Dendritic cell treated with granulocyte-macrophage colony-stimulating factor and Interleukin-4, amounts not matched to agents 40 ng/mL and 50 ng/mL, for 4 days (primary cell): ENCODE data around the gene RARRES1.

ENCODE experiments used
- H3K27ac Mint-ChIP-seq: one replicate; pipeline ENCODE4 v1.8.0; 2022; ENCODE audit warnings: mild to moderate bottlenecking, mixed read lengths
- H3K27me3 Mint-ChIP-seq: one replicate; pipeline ENCODE4 v1.8.0; 2022; ENCODE audit warnings: mild to moderate bottlenecking, mixed read lengths
- H3K36me3 Mint-ChIP-seq: one replicate; pipeline ENCODE4 v1.8.0; 2022; ENCODE audit warnings: low read depth, mixed read lengths
- H3K4me1 Mint-ChIP-seq: one replicate; pipeline ENCODE4 v1.8.0; 2022; ENCODE audit warnings: low read depth, mixed read lengths
- H3K4me3 Mint-ChIP-seq: one replicate; pipeline ENCODE4 v1.8.0; 2022; ENCODE audit warnings: mild to moderate bottlenecking, moderate library complexity, mixed read lengths
- H3K9me3 Mint-ChIP-seq: one replicate; pipeline ENCODE4 v1.8.0; 2022; ENCODE audit warnings: mixed read lengths
- intact Hi-C: fragments of 100-400 bp; cut with micrococcal nuclease; formaldehyde crosslinking; loops from one replicate; pipeline ENCODE4 v1.15.0; 2022

The RARRES1 gene

DNA sequence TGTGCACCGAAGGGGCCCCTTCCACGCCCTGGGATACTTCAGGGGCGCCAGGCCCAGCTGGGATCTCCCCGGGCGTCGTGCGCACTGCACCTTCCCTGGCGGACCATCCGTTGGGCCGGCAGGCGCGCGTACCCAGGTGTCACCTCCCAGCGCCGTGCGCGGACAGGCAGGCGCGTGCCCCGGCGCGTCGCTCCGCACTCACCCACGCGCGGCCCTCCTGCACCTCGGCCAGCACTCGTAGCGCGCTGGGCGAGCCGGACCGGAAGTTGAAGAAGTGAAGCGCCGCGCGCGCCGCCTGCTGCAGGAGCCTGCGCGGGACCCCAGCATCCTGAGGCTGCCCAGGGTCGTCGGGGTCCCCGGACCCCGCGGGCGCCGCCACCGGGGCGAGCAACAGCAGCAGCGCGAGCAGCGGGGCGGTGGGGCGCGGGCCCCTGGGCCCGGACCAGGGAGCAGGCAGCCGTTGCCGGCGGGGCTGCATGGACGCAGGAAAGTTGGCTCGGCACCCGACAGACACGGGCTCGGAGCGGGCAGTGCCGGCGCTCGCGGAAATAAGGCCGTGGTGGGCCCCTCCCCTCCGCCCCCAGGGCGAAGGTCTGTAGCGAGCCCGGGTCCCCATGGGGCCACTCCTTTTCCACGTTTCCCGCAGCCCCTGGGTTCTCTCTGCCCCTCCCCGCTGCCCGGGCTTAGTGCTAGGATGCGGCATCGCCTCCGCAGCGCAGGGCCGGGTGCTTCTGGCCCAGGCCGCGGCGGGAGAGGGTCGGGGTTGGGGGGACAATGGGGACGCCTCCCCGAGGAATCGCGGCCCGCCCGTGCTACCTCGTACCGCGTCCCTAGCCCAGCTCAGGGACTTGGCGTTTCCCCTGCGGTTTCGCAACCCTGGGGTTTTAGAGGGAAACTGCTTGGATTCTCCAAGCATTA, at the start of gene RARRES1:
RARRES1 (minus strand) TSS at position 520 of the 918 bp plus-strand sequence; CDS start at position 478, 42 bp downstream.
- intact Hi-C loops: no loop called here
- Mint-ChIP-seq H3K27me3 (peaks cover 24% of the 10 kb centered on the region), H3K4me3 (peak within 1 kb of the TSS; percentile 74), H3K36me3 (no peaks in the 10 kb centered on the region), H3K4me1 (peaks cover 32% of the 10 kb centered on the region), H3K9me3 (peaks cover 8% of the 10 kb centered on the region), H3K27ac (peak within 1 kb of the TSS; percentile 66)

- H3K27ac Mint-ChIP-seq: no peak overlapping the region
- intact Hi-C loops: no loop called here
- H3K9me3 Mint-ChIP-seq: no peaks in the 10 kb centered on the region
- H3K36me3 Mint-ChIP-seq: no peaks in the 10 kb centered on the region
- H3K27me3 Mint-ChIP-seq: no peaks in the 10 kb centered on the region
- H3K4me1 Mint-ChIP-seq: peaks cover 9% of the 10 kb centered on the region
- no peak overlapping the region for H3K4me3 Mint-ChIP-seq
Observed at GRCh38 chr3:158781849-158782248, 49.6 kb upstream of the RARRES1 start.

GRCh38 chr3:158781191-158781590, 48.9 kb upstream of the RARRES1 start:
- Mint-ChIP-seq H3K4me1 (peaks cover 15% of the 10 kb centered on the region), H3K27ac (no peak overlapping the region), H3K9me3 (no peaks in the 10 kb centered on the region), H3K36me3 (no peaks in the 10 kb centered on the region), H3K27me3 (no peaks in the 10 kb centered on the region), H3K4me3 (no peak overlapping the region)
- intact Hi-C loops: no loop called here

GRCh38 chr3:158780766-158781165, 48.5 kb upstream of the RARRES1 start:
- Mint-ChIP-seq H3K4me3 (no peak overlapping the region), H3K9me3 (no peaks in the 10 kb centered on the region), H3K27ac (no peak overlapping the region), H3K4me1 (peaks cover 16% of the 10 kb centered on the region), H3K27me3 (no peaks in the 10 kb centered on the region), H3K36me3 (no peaks in the 10 kb centered on the region)
- intact Hi-C loops: no loop called here

- peaks cover 32% of the 10 kb centered on the region for H3K4me1 Mint-ChIP-seq
- H3K27me3 Mint-ChIP-seq: no peaks in the 10 kb centered on the region
- H3K36me3 Mint-ChIP-seq: no peaks in the 10 kb centered on the region
- no peak overlapping the region for H3K4me3 Mint-ChIP-seq
- H3K9me3 Mint-ChIP-seq: no peaks in the 10 kb centered on the region
- peak overlapping the region; percentile 80 for H3K27ac Mint-ChIP-seq
- intact Hi-C loops: no loop called here
Observed at GRCh38 chr3:158777161-158777873, 45.1 kb upstream of the RARRES1 start.

GRCh38 chr3:158776531-158776930, 44.3 kb upstream of the RARRES1 start:
- Mint-ChIP-seq H3K27me3 (no peaks in the 10 kb centered on the region), H3K36me3 (no peaks in the 10 kb centered on the region), H3K27ac (peak overlapping the region; percentile 73), H3K9me3 (no peaks in the 10 kb centered on the region), H3K4me3 (no peak overlapping the region), H3K4me1 (peaks cover 32% of the 10 kb centered on the region)
- intact Hi-C loops: no loop called here

- Mint-ChIP-seq H3K36me3 (no peaks in the 10 kb centered on the region), H3K4me3 (no peak overlapping the region), H3K9me3 (no peaks in the 10 kb centered on the region), H3K27ac (peak overlapping the region; percentile 73), H3K27me3 (no peaks in the 10 kb centered on the region), H3K4me1 (peaks cover 32% of the 10 kb centered on the region)
- intact Hi-C loops: no loop called here
Observed at GRCh38 chr3:158775426-158776410, 43.5 kb upstream of the RARRES1 start.

- Mint-ChIP-seq H3K27ac (peak overlapping the region; percentile 38), H3K4me1 (peaks cover 32% of the 10 kb centered on the region), H3K27me3 (no peaks in the 10 kb centered on the region), H3K4me3 (no peak overlapping the region), H3K36me3 (no peaks in the 10 kb centered on the region), H3K9me3 (no peaks in the 10 kb centered on the region)
- intact Hi-C loops: no loop called here
Observed at GRCh38 chr3:158774965-158775364, 42.7 kb upstream of the RARRES1 start.

DNA sequence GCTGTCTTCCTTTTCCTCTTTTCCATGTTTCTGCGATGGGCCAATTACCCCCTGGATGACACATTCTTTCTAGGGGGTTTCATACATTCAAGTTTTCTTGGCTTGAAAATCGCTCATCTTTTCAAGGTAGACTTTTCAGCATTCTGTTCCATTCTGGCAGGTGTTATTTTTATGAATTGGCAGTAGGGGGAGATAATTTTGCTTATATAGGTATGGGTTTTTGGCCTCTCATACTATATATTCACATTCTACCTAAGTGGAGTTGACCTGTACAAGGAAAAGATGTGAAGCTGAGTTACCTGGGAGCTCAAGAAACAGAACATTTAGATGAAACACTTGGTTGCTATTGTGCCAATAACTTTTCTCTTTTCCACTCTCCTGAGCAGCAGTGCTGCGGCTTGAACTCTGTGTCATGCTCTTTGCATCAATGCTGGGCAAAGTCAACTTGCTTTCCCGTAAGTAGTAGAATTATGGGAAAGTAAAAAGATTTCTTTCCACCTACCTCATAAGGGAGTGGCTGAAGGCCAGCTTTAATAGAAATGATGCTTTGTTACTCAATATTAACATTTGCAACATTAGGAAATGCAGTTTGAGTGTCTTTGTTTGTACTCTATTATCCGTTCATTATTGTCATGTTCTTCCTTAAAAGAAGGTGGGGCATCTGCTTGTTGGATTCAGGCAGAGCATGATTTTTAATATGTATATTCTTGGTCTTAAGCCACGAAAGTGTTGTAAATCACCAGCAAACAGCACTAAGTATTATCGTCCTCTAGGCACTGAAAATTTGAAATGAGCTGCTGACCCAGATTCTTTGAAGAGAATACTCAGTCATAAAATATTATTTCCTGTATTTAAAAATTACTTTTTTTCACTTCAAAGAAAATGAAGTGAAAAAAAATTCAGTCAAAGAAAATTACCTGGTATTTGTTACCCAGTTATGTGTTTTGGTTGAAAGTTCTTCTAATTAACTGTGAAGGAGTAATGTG, 41.9 kb upstream of the RARRES1 start:
- Mint-ChIP-seq H3K36me3 (no peaks in the 10 kb centered on the region), H3K4me1 (peaks cover 32% of the 10 kb centered on the region), H3K9me3 (no peaks in the 10 kb centered on the region), H3K27me3 (no peaks in the 10 kb centered on the region), H3K4me3 (no peak overlapping the region), H3K27ac (no peak overlapping the region)
- intact Hi-C loops: no loop called here

DNA sequence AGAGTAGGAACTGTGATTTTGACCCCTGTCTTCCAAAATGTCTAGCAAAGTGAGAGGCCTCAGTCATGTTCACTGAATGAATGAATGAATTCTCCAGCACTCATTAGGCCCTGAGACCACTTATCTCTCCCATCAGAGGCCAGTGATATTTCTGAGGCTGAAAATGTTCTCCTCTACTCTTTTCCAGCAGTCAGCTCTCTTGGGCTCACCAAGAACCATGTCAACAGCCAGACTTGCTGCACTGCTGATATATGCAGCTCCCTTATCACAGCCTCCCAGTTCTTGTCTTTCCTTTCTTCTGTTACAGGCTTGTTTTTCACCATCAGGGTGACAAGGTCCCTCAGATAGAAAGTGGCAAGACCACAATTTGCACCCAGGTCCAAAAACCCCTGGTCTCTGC, 40.9 kb upstream of the RARRES1 start:
- intact Hi-C loops: no loop called here
- Mint-ChIP-seq H3K9me3 (no peaks in the 10 kb centered on the region), H3K36me3 (no peaks in the 10 kb centered on the region), H3K27ac (no peak overlapping the region), H3K4me1 (peaks cover 32% of the 10 kb centered on the region), H3K27me3 (no peaks in the 10 kb centered on the region), H3K4me3 (no peak overlapping the region)

DNA sequence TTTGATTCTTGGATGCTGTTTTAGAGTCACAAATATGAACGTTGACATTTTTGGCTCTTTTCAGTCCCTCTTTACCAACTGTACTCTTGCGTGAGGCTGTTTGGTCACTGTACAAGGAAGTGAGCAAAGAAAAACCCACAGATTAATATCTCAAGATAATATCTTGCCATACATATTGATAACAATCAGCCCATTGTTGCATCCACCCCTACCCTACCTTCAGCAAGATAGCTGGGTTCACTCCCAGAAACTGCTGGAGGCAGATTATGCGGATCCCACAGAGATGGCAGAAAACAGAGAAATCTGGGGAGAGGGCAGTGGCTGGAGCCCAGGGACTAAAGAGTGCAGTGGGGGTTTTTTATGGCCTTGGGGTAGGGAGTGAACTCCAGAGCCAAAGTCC, 39.7 kb upstream of the RARRES1 start:
- intact Hi-C loops: no loop called here
- Mint-ChIP-seq H3K27me3 (no peaks in the 10 kb centered on the region), H3K4me3 (no peak overlapping the region), H3K9me3 (no peaks in the 10 kb centered on the region), H3K36me3 (no peaks in the 10 kb centered on the region), H3K27ac (no peak overlapping the region), H3K4me1 (peaks cover 25% of the 10 kb centered on the region)

DNA sequence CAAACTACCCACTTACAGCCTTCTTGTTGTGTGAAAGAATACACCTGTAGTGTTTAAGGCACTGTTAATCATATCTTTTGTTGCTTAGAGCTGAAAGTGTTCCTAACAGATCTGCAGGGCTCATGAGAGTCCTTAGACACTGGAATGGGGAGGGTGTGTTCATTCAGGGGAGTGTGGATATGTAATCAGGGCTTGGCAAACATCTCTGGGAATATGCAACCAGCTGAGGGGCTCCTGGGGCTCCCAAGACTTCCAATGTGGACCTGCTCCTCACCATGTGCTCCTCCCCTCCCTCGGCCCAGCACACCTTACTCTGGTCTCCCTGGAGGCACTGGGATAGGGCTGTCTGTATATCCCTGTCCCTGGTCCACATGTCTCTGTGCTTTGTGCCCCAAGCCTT, 39.3 kb upstream of the RARRES1 start:
- H3K27me3 Mint-ChIP-seq: peaks cover under 1% of the 10 kb centered on the region
- H3K9me3 Mint-ChIP-seq: no peaks in the 10 kb centered on the region
- H3K36me3 Mint-ChIP-seq: no peaks in the 10 kb centered on the region
- intact Hi-C loops: no loop called here
- H3K4me3 Mint-ChIP-seq: no peak overlapping the region
- H3K4me1 Mint-ChIP-seq: peaks cover 21% of the 10 kb centered on the region
- H3K27ac Mint-ChIP-seq: no peak overlapping the region
